Uterus (tissue), 4 donors: ENCODE measurements around the gene KIAA0232. TPM values are rescaled to one million over a fixed set of nuclear protein-coding genes. Genes with fewer than 3 reads are reported as not detected.
"Not testable (repeated sequence)": the region's sequence is repeated elsewhere in the genome, so short reads cannot be mapped to it uniquely, and the experiment has no call there.

ENCODE experiments used
- DNase-seq, 2 donors: peaks; one replicate each; pipeline ENCODE4 v3.0.0-alpha.2; 2019 to 2020
- H3K27ac ChIP-seq, 2 donors: fragments of 200-600 bp; sonication (generic); 1 replicate in 1 of 2; 2 replicates in 1 of 2; pipeline ENCODE4 v1.5.1; 2016 to 2018
- H3K27me3 ChIP-seq, 2 donors: fragments of 200-600 bp; sonication (generic); one replicate each; pipeline ENCODE4 v1.5.1; 2018 to 2019; ENCODE audit warnings: control low read depth in 1 of 2
- H3K36me3 ChIP-seq, 2 donors: fragments of 200-600 bp; sonication (generic); one replicate each; pipeline ENCODE4 v1.5.1; 2019; ENCODE audit warnings: control low read depth in 1 of 2
- H3K4me1 ChIP-seq, 2 donors: fragments of 200-600 bp; sonication (generic); one replicate each; pipeline ENCODE4 v1.5.1; 2018 to 2019; ENCODE audit warnings: control low read depth in 1 of 2
- H3K4me3 ChIP-seq, 2 donors: fragments of 200-600 bp; sonication (generic); 1 replicate in 1 of 2; 2 replicates in 1 of 2; pipeline ENCODE4 v1.5.1; 2018 to 2019; ENCODE audit warnings: mild to moderate bottlenecking in 1 of 2
- H3K9me3 ChIP-seq, 2 donors: fragments of 200-600 bp; sonication (generic); one replicate each; pipeline ENCODE4 v1.5.1; 2019; ENCODE audit warnings: control low read depth in 1 of 2
- POLR2A ChIP-seq, 2 donors: fragments of 450-650 bp; IDR thresholded peaks; one replicate each; pipeline ENCODE4 v1.6.1; 2016; ENCODE audit warnings: antibody characterized with exemption in 2 of 2, mild to moderate bottlenecking in 1 of 2, moderate library complexity in 1 of 2
- intact Hi-C: fragments of 100-400 bp; cut with DNase I; formaldehyde crosslinking; loops from one replicate; pipeline ENCODE4 v1.15.1; 2023; ENCODE audit warnings: low total_unique reads
- total RNA-seq, 4 donors: library from RNA; depleted of rRNA in 3 of 4; stranded (reverse); fragments of >200 nt in 3 of 4; gene quantifications; one replicate each; pipeline versions ENCODE4 v1.1.0 to v1.2.4, GENCODE V29; 2014 to 2023
- TF ChIP-seq, protein P1 (sequence below), 4 experiments: fragments of 200-600 bp in 2 of 4; fragments of 450-650 bp in 2 of 4; sonication (generic) in 2 of 4; IDR thresholded peaks; one replicate each; pipeline ENCODE4 v1.5.1; 2016 to 2019; ENCODE audit warnings: antibody characterized with exemption in 4 of 4, mild to moderate bottlenecking in 2 of 4, moderate library complexity in 1 of 4
- donor health status: DM: yes; HTN: yes; CAD: no.

KIAA0232 gene
- total RNA-seq, 4 donors from 2014 or later, result 13.8 to 78.8 (median 43.4) TPM

DNA sequence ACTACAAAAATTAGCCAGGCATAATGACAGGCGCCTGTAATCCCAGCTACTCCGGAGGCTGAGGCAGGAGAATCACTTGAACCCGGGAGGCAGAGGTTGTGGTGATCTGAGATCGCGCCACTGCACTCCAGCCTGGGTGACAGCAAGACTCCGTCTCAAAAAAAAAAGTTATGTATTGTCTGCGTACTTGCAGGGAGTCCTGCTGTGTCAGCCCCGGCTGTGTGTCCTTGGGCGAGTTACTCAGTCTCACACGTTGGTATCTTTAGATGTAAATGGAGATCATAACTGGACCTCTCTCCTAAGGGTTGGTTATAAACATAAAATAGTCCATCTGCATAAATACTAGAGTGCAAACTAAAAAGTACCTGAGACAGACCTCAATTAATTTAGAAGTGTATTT, 104.4 kb downstream of the KIAA0232 start:
- Histone ChIP-seq H3K4me3 (no peak overlapping the region), H3K27me3 (no peaks in the 10 kb centered on the region), H3K27ac (no peak overlapping the region), H3K4me1 (no peaks in the 10 kb centered on the region), H3K36me3 (no peaks in the 10 kb centered on the region), H3K9me3 (no peaks in the 10 kb centered on the region)
- DNase-seq, result no peak
- TF ChIP-seq POLR2A (IDR thresholded peaks at IDR 0.05), result no peak
- intact Hi-C loops, result no loop called here

DNA sequence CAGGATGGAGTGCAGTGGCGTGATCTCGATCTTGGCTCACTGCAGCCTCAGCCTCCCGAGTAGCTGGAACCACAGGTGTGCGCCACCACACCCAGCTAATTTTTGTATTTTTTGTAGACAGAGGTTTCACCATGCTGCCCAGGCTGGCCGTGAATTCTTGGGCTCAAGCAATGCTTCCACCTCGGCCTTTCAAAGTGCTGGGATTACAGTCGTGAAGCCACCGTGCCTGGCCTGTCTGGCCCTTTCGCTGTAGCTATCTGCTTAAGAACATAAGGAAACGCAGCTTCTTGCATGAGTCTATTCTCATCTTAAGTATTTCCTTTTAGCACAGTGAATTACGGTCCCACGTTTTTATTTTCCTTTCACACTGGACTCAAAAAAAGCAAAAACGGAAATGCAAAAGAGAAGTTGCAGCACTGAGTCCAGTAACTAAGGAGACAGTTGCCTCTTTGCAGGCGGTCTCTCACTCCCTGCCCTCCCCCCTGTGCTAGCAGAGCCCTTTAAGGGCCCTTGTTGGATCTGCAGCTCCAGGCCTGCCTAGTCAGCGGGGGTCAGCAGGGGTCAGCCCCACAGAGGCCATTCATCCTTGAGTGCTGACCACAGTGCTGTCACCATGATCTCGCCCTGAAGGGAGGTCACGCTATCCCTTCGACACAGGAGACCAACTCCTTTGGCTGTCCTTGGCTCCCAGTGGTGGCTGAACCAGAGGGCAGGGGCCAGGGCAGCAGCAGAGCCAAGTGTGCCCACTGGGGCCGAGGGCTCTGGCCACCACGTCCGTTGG, 105.3 kb downstream of the KIAA0232 start:
- no peak overlapping the region for H3K27ac ChIP-seq

DNA sequence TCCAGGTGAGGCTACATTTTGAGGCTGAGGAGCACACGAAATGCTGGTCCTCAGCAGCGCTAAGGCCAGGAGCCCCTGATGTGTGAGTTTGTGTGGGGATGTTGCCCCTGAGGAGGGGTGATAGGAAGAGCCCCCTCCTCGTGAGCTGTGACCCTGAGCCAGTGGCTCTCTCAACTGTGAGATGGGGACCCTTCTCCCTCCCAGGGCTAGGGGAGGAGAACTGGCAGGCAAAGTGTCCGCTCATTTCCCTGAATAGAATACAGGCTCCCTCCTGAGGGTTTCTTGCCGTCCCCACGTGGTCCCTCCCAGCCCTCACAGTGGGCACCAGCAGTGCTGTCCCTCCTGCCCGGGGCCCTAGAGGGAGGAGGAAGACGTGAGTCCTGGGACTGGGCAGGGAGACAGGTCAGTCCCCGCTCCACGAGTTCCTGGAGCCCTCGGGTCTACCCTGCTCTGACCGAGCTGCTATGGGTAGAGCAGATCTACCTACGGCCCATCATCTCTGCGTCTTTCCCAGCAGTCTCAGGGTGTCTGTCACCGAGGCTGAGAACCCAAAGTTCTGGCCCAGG, 106.1 kb downstream of the KIAA0232 start:
- intact Hi-C loops, result no loop called here
- no peaks in the 10 kb centered on the region for H3K27me3 ChIP-seq
- H3K36me3 ChIP-seq, result no peaks in the 10 kb centered on the region
- H3K9me3 ChIP-seq, result no peaks in the 10 kb centered on the region
- H3K27ac ChIP-seq, result no peak overlapping the region
- H3K4me3 ChIP-seq, result no peak overlapping the region
- no peak for TF ChIP-seq POLR2A (IDR thresholded peaks at IDR 0.05)
- TF ChIP-seq, protein P1, sequence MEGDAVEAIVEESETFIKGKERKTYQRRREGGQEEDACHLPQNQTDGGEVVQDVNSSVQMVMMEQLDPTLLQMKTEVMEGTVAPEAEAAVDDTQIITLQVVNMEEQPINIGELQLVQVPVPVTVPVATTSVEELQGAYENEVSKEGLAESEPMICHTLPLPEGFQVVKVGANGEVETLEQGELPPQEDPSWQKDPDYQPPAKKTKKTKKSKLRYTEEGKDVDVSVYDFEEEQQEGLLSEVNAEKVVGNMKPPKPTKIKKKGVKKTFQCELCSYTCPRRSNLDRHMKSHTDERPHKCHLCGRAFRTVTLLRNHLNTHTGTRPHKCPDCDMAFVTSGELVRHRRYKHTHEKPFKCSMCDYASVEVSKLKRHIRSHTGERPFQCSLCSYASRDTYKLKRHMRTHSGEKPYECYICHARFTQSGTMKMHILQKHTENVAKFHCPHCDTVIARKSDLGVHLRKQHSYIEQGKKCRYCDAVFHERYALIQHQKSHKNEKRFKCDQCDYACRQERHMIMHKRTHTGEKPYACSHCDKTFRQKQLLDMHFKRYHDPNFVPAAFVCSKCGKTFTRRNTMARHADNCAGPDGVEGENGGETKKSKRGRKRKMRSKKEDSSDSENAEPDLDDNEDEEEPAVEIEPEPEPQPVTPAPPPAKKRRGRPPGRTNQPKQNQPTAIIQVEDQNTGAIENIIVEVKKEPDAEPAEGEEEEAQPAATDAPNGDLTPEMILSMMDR (IDR thresholded peaks at IDR 0.05), result no peak
- no peak for DNase-seq
- H3K4me1 ChIP-seq, result no peaks in the 10 kb centered on the region

More for the DNA sequence above, 105.3 kb downstream of the KIAA0232 start:
- Histone ChIP-seq H3K27me3 (no peaks in the 10 kb centered on the region), H3K4me3 (no peak overlapping the region), H3K36me3 (no peaks in the 10 kb centered on the region), H3K9me3 (no peaks in the 10 kb centered on the region), H3K4me1 (no peaks in the 10 kb centered on the region)
- intact Hi-C loops, result no loop called here
- no peak for DNase-seq
- no peak for TF ChIP-seq POLR2A (IDR thresholded peaks at IDR 0.05)

DNA sequence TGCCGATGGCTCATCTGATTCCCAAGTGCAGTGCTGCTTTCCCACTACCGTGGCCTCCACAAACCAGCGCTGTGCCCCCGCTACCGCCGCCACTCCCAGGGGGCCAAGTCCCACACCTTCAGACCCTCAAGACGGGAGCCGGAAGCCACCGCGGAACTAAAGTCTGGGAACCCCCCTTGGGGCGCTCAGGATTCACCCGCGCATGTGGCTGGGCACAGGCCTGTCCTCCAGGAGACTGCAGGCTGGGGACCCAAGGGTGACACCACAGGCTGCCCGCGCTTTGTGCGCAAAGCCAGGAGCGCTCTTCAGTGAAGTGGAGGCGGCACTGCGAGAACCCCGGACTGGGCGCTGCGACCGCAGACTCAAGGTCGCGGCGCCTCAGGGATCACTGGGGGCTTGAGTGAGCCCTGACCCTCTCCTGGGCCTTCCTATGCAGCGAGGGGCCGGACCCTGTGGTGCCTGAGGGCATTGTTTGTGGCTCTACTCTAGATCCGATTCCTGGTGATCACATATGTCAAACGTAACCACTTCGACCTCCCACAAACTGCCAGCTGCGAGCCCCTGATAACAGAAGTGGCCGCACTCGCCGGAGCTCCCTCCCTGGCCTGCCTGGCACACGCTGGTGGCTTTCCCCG, 106.7 kb downstream of the KIAA0232 start:
- Histone ChIP-seq H3K27me3 (no peaks in the 10 kb centered on the region), H3K36me3 (no peaks in the 10 kb centered on the region), H3K9me3 (no peaks in the 10 kb centered on the region), H3K27ac (no peak overlapping the region), H3K4me1 (no peaks in the 10 kb centered on the region), H3K4me3 (no peak overlapping the region)
- DNase-seq, result no peak
- intact Hi-C loops, result no loop called here
- TF ChIP-seq POLR2A (IDR thresholded peaks at IDR 0.05), result no peak
- TF ChIP-seq, protein P1 (IDR thresholded peaks at IDR 0.05), result no peak

DNA sequence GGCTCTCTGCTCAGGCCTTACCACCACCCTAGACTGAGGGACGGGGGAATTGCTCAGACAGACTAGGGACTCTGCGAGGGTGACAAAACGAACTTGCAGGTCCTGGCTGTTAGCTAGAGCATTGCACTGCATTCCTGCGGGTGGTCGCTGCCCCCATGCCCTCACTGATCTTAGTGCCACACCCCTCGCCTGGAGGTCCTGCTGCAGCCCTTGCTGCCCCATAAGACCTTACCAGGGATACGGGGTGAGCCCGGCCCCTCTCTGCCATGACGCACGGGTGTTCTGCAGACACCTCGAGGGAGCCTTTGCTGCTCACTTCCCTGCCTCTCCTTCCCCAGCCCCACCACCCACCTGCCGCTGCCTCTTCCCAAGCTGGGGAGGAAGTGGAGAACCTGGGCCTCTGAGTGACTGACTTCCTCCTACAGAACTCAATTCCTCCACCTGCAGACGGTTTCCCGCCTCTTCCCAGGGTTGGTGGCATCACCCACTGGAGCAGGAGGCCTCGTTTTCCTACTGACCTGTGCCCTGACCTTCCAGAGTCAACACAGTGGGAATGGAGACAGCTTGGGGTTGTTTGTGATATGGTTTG, 107.3 kb downstream of the KIAA0232 start:
- no peak overlapping the region for H3K27ac ChIP-seq
- H3K36me3 ChIP-seq, result no peaks in the 10 kb centered on the region
- no peaks in the 10 kb centered on the region for H3K9me3 ChIP-seq
- no peaks in the 10 kb centered on the region for H3K27me3 ChIP-seq
- H3K4me3 ChIP-seq, result no peak overlapping the region
- no peak for TF ChIP-seq POLR2A (IDR thresholded peaks at IDR 0.05)
- TF ChIP-seq, protein P1 (IDR thresholded peaks at IDR 0.05), result no peak
- intact Hi-C loops, result no loop called here
- H3K4me1 ChIP-seq, result no peaks in the 10 kb centered on the region
- DNase-seq, result no peak

DNA sequence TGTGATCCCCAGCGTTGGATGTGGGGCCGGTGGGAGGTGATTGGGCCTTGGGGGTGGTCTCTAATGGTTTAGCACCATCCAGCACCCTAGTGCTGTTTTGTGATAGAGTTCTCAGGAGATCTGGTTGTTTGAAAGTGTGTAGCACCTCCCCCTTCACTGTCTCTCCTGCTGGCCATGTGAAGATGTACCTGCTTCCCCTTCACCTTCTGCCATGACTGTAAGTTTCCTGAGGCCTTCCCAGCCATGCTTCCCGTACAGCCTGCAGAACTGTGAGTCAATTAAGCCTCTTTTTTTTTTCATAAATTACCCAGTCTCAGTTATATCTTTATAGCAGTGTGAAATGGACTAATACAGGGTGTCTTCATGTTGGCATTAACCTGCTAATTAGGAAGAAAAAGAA, 107.8 kb downstream of the KIAA0232 start:
- intact Hi-C loops, result no loop called here
- DNase-seq, result no peak

DNA sequence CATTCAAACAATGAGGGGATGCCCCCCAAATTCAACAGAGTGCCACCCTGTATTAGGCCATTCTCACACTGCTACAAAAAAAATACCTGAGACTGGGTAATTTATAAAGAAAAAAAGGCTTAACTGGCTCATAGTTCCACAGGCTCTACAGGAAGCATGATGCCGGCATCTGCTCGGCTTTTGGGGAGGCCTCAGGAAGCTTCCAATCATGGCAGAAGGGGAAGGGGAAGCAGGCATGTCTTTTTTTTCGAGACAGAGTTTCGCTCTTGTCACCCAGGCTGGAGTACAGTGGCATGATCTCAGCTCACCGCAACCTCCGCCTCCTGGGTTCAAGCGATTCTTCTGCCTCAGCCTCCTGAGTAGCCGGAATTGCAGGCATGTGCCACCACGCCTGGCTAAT, 108.4 kb downstream of the KIAA0232 start:
- H3K27me3 ChIP-seq, H3K27ac ChIP-seq, H3K4me1 ChIP-seq, intact Hi-C loops, H3K9me3 ChIP-seq, DNase-seq, H3K36me3 ChIP-seq, H3K4me3 ChIP-seq: not testable (repeated sequence)

More for the DNA sequence above, 107.8 kb downstream of the KIAA0232 start:
- Histone ChIP-seq H3K27me3 (no peaks in the 10 kb centered on the region), H3K27ac (no peak overlapping the region), H3K4me1 (no peaks in the 10 kb centered on the region), H3K4me3 (no peak overlapping the region), H3K36me3 (no peaks in the 10 kb centered on the region), H3K9me3 (no peaks in the 10 kb centered on the region)
- TF ChIP-seq POLR2A (IDR thresholded peaks at IDR 0.05), result no peak
- TF ChIP-seq, protein P1 (IDR thresholded peaks at IDR 0.05), result no peak
